H1 (cell line): ENCODE results near the gene ZSCAN30. TPM values are rescaled to one million over a fixed set of nuclear protein-coding genes. Genes with fewer than 3 reads are reported as not detected.

Source experiments
- CHD7 ChIP-seq: fragments of 300-600 bp; sonication (generic); IDR thresholded peaks from 2 replicates; pipeline ENCODE4 v1.7.1; 2012; ENCODE audit warnings: low read length, moderate library complexity, mild to moderate bottlenecking, inconsistent platforms; ENCODE audit not compliant: insufficient replicate concordance
- SP1 ChIP-seq: IDR thresholded peaks from 2 replicates; pipeline ENCODE4 v1.6.1; 2011; ENCODE audit warnings: low read depth, low read length
- polyA plus RNA-seq, 7 experiments: library from polyadenylated mRNA; depleted of rRNA in 3 of 7; stranded (reverse) in 5 of 7; unstranded in 2 of 7; fragments of >200 nt in 5 of 7; fragments of 200-250 nt in 2 of 7; gene quantifications; 1 replicate in 5 of 7; 2 replicates in 1 of 7; 4 replicates in 1 of 7; pipeline versions ENCODE4 v1.2.1 to v1.2.3, GENCODE V29; 2011 to 2013; ENCODE audit warnings: missing spikeins in 2 of 7, mixed read lengths in 2 of 7
- total RNA-seq: library from RNA; stranded (reverse); fragmentation: NEBNext Ultra II Directional; extraction: Animal tissue kit (Norgen Biotek cat#: 25700); gene quantifications from 2 replicates; pipeline ENCODE4 v1.2.1, GENCODE V29; 2021

The ZSCAN30 gene
- total and polyA plus RNA-seq, 2 of the 8 experiments (the other 6 are each of a cell fraction or from before 2014, with no cell fraction given): 4.4 to 10.3 TPM

GRCh38 chr18:35331367-35332087 is 41.5 kb upstream of the ZSCAN30 start (continued):
- TF ChIP-seq CHD7: no peak
- 0 out of 2 replicates have a peak, but pooled peaks have one; percentile 30 for TF ChIP-seq SP1
